ENCODE results near the gene FRAT2.

FRAT2 gene

GRCh38 chr10:97338041-97338440 lies 3.5 kb upstream of the FRAT2 start:
- FAIRE-seq (no peak), DNase-seq (ENCODE audit: insufficient read length, low spot score) (no peak)
- no peak for TF ChIP-seq CTCF (IDR thresholded peaks at IDR 0.05; ENCODE audit: insufficient read depth, missing control alignments)

- FAIRE-seq: peak; percentile 46
- TF ChIP-seq CTCF (IDR thresholded peaks at IDR 0.05; ENCODE audit: insufficient read depth, missing control alignments): no peak
- no peak for DNase-seq (ENCODE audit: insufficient read length, low spot score)
Observed at GRCh38 chr10:97336942-97337831, 2.7 kb upstream of the FRAT2 start.

- no peak for TF ChIP-seq CTCF (IDR thresholded peaks at IDR 0.05; ENCODE audit: insufficient read depth, missing control alignments)
- no peak for DNase-seq (ENCODE audit: insufficient read length, low spot score)
- no peak for FAIRE-seq
Observed at GRCh38 chr10:97336446-97336845, 1.9 kb upstream of the FRAT2 start.

DNA sequence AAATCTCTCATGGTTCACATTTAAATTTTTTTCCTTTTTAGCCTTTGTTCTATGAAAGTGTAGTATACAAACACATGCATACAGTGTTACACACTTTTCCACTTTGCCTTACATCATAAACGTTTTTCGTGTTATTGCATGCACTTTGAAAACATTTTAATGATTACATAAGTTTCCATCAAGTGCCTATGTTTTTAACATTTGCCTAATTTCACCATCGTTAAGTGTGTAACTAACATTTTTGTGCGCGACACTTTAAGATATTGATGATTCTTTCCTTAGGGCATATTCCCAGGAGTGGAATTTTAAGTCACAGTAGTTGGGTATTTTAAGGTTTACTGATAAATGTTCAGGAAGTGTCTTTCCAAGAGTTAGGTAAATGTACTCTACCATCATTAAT lies 1.5 kb upstream of the FRAT2 start:
- DNase-seq (ENCODE audit: insufficient read length, low spot score): no peak
- FAIRE-seq: peak; percentile 16
- TF ChIP-seq CTCF (IDR thresholded peaks at IDR 0.05; ENCODE audit: insufficient read depth, missing control alignments): no peak

- no peak for TF ChIP-seq CTCF (IDR thresholded peaks at IDR 0.05; ENCODE audit: insufficient read depth, missing control alignments)
- no peak for FAIRE-seq
- no peak for DNase-seq (ENCODE audit: insufficient read length, low spot score)
Observed at GRCh38 chr10:97335188-97335619, 675 bp upstream of the FRAT2 start.

DNA sequence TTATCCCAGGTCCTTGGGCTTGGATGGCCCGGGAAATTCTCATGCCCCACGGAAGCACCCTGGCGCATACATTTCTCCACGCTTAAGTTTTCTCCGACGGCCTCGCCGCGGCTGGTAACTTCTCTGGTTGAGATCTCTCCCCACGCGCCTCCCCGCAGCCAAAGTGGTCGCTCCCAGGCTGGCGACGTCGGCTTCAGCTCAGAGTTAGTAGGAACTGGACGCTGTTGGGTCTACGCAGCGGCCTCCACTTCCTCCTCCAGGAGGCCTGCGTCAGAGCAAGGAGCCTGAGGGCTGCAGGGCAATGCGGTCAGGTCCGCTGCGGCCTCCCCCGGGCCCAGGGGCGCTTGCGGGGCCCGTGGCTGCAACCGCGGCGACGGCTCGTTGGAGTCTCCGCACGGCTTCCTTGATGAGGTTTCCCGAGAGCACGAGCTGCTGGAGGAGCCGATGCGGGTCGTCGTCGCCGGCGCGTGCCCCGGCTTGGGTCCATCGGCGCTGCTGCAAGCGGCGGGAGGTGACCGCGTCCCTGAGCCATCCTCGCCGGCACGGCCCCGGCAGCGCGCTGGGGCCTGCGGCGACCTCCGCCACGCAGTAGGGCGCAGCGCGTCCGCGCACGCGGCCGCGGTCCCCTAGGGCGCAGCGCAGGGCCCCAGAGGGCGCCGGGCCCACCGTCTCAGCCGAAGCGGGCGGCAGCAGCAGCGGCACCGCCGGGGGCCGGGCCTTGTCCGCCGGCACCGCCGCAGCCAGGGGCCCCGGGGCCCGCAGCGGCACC lies 744 bp downstream of the FRAT2 start:
- no peak for DNase-seq (ENCODE audit: insufficient read length, low spot score)
- no peak for FAIRE-seq
- no peak for TF ChIP-seq CTCF (IDR thresholded peaks at IDR 0.05; ENCODE audit: insufficient read depth, missing control alignments)

- peak; percentile 36 for TF ChIP-seq CTCF (IDR thresholded peaks at IDR 0.05; ENCODE audit: insufficient read depth, missing control alignments)
- no peak for FAIRE-seq
- DNase-seq (ENCODE audit: insufficient read length, low spot score): no peak
Observed at GRCh38 chr10:97333351-97333600, 1.3 kb downstream of the FRAT2 start.
